ENCODE data around the gene GINS2.

GINS2 gene

DNA sequence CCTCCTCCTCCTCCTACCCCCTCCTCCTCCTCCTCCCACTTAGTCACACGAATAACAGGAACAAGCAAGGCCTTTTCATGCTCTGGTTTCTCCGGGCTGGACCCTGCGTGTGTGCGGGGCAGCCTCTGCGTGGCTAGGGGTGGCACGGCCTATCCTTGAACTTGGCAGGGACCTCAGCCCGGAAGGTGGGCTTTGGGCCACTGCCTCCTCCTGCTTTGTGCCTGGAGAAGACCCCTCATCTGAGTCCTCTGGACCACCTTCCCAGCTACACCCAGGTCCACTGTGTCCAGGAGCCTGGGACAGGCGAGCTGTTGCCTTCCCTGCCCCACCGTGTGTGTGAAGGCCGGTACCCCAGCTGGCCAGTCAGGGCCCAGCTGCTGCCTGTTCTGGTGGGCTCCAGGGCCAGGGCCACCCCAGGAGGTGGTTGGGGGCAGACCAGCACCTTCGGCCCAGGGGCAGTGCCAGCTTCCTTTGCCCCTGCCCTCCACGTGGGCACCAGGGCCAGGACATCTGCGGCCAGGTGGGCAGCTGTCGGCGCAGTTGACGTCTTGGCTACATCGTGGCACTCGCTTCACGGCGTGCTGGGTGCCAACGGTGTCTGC, 35.4 kb downstream of the GINS2 start:
- no peak for DNase-seq (ENCODE audit: low read depth)

- DNase-seq (ENCODE audit: low read depth): no peak
These were observed 36.1 kb downstream of the GINS2 start for GRCh38 chr16:85652431-85653221.

GRCh38 chr16:85651629-85652430, 36.9 kb downstream of the GINS2 start:
- no peak for DNase-seq (ENCODE audit: low read depth)

DNA sequence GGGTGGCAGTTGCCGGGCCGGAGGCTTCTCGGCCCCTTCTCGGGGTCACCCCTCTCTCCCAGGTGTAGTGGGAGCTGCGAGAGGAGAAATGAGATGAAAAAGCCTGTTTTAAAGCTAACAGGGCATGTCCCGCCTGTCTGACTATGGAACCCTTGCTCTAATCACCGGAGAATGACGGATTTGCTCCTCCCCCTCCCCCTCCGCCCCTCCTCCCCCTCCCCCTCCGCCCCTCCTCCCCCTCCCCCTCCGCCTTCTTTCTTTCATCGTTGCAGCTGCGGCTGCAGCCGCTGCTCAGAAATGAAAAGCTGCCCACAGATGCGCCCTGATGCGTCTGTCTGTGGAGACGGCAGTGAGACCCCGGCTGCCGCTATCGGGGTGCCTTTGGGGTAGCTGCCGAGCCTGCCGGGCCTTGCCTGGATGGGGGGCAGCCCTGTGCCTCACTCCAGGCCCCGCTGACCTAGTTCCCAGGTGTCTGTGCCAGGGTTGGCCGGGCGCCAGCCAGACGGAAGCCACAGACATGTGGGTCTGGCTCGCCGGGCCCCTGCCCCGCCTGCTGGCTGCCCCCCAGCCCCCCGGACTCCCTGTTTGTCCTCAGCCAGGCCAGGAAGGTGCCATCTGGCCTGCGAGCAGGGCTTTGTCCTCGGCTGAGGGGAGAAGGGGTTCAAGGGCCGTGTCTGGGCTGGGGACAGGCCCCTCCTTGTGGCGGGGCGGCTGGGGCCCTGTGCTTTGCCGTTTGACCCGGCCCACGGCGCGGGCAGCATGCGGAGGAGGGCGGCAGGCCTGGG, 37.7 kb downstream of the GINS2 start:
- DNase-seq (ENCODE audit: low read depth): no peak

- DNase-seq (ENCODE audit: low read depth): no peak
These were observed 38.5 kb downstream of the GINS2 start for GRCh38 chr16:85650135-85650843.

GRCh38 chr16:85649411-85650134, 39.2 kb downstream of the GINS2 start:
- no peak for DNase-seq (ENCODE audit: low read depth)

DNA sequence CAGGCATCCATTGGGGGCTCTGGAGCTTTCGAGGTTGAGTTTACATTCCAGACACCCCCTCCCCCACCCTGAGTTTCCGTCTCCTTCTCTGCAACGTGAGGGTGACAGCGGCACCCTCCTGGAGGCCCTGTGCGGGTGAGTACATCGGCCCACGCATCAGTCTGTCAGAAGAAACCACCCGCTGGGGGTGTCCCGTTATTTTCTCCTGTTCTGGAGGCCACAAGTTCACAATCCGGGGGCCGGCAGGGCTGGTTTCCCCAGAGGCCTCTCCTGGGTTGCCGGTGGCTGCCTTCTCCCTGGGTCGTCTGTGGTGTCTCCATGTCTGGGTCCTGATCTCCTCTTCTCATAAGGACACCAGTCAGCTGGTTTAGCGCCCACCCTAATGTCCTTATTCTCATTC, 39.9 kb downstream of the GINS2 start:
- no peak for DNase-seq (ENCODE audit: low read depth)

DNA sequence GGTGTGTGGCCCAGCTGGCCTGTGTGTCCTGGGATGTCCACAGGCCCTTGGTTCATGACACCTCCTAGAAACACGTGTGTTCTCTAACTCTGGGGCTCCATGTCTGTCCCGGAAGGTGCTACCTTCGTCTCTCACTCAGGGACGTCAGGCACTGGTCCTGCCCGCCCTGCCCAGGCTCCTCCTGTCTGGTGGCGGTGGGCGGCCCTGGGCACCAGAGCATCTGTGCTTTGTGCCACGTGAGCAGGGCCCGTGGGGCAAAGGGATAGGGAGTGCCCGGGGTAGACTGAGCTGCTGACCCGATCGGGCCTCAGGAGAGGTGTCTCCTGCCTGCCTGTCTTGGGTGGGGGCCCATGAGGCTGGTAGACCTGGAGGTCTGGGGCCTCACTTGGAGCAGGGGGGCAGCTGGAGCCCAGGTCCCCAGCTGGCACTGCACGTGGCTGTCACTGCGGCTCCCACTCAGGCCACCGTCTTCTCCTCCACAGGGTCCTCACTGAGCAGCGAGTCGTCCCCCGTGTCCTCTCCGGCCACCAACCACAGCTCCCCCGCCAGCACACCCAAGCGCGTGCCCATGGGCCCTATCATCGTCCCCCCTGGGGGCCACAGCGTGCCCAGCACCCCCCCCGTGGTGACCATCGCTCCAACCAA, 40.6 kb downstream of the GINS2 start:
- DNase-seq (ENCODE audit: low read depth): no peak

- DNase-seq (ENCODE audit: low read depth): no peak
These were observed 41.8 kb downstream of the GINS2 start for GRCh38 chr16:85646976-85647375.

DNA sequence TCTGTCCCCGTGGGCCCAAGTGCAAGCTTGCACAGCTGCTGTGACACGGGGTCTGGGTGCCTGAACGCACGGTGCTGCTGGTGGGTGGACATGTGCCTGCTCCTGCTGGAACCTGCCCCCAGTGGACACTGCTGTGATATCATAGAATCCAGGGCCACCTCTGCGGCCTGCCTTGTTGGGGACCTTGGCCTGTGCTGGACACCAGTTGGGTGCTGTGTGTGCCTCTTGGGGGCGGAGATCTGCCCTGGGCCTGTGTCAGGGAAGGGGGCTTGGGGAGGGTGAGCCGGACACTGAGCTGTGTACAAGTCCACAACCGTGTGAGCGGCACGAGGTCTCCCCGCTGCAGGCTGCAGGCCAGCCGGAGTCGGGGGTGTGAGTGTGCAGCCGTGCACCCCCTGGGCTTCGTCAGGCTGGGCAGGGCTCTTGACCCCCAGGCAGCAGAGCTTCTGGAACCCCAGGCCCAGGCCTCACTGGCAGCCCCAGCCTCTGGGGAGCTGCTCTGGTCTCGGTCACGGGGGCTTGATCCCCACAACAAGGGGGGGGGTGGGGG, 42.3 kb downstream of the GINS2 start:
- DNase-seq (ENCODE audit: low read depth): no peak

- DNase-seq (ENCODE audit: low read depth): no peak
These were observed 43.6 kb downstream of the GINS2 start for GRCh38 chr16:85645021-85645589.

GRCh38 chr16:85644093-85644712, 44.6 kb downstream of the GINS2 start:
- DNase-seq (ENCODE audit: low read depth): no peak

DNA sequence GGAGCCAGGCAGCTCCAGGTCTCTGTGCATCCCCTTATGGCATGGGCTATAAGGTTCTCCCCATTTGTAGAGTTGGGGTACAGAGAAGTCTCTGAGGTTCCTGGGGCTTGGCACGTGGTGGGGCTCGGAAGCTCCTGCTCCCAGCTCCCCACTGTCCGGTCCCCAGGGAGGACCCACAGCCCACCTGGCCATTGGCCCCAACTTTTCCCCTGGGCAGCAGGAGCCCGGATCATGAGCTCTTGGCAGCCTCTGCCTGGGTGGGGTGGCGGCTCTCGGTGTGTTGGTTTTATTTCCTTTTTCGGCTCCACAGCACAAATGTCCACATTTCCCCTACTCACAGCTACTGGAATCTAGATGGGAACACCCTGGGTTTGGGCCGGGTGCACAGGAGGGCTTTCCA, 45.1 kb downstream of the GINS2 start:
- DNase-seq (ENCODE audit: low read depth): no peak

DNA sequence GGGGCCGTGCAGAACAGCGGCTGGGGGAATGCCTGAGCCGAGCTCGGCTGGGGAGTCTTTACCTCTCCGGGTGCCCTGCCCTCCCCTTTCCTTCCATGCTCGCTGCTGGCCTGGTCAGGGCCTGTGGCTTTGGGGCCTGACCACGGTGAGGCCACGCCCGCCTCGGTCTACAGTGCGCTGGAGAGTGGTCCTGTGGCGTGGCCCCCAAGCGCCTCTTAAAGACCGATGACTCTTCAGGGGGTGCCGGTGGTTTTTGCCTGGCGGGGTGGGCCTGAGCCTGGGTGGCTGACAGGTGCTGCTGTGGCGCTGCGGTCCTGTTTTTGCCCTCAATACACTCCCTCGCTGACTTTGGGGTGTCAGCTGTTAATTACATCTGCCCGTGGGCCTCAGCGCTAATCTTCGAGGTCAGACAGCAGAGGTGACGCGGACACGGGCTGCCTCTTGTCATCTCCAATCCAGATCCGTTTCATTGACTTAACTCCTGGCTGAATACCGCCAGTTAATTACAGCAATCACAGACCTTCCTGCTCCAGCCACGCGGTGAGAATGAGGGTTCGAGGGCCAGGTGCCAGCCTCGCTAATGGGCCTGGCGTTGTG, 45.9 kb downstream of the GINS2 start:
- DNase-seq (ENCODE audit: low read depth): no peak

GRCh38 chr16:85641776-85642176, 47.0 kb downstream of the GINS2 start:
- peak; percentile 9 for DNase-seq (ENCODE audit: low read depth)

DNA sequence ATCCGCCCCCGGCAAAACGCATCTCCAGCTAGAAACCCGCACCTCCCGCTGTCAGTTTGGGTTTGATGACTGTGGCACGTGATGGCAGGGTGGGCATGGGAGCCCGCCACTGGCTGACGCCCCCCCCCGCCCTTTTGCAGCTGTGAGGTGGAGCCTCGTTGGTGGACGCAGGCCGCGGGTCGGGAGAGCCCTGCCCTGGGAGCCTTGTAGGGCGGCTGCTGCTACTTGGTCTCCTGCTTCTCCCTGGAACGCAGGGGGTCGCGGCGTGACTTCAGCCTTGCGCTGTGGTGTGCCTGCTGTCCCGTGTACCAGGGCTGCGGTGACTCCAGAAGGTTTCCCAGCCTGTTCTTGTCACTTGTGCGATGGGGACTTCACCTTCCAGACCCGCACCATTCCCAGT, 47.4 kb downstream of the GINS2 start:
- no peak for DNase-seq (ENCODE audit: low read depth)

- no peak for DNase-seq (ENCODE audit: low read depth)
These were observed 48.2 kb downstream of the GINS2 start for GRCh38 chr16:85640585-85640984.

- no peak for DNase-seq (ENCODE audit: low read depth)
These were observed 48.5 kb downstream of the GINS2 start for GRCh38 chr16:85640254-85640558.
